T follicular helper cell (primary cell): Measurements from ENCODE around the gene P4HA1.

ENCODE experiments used
- DNase-seq: peaks from one replicate; pipeline ENCODE4 v3.0.0-alpha.2; 2020; ENCODE audit warnings: low read depth

The P4HA1 gene

GRCh38 chr10:73094986-73095480, 1.6 kb downstream of the P4HA1 start:
- DNase-seq: no peak

DNA sequence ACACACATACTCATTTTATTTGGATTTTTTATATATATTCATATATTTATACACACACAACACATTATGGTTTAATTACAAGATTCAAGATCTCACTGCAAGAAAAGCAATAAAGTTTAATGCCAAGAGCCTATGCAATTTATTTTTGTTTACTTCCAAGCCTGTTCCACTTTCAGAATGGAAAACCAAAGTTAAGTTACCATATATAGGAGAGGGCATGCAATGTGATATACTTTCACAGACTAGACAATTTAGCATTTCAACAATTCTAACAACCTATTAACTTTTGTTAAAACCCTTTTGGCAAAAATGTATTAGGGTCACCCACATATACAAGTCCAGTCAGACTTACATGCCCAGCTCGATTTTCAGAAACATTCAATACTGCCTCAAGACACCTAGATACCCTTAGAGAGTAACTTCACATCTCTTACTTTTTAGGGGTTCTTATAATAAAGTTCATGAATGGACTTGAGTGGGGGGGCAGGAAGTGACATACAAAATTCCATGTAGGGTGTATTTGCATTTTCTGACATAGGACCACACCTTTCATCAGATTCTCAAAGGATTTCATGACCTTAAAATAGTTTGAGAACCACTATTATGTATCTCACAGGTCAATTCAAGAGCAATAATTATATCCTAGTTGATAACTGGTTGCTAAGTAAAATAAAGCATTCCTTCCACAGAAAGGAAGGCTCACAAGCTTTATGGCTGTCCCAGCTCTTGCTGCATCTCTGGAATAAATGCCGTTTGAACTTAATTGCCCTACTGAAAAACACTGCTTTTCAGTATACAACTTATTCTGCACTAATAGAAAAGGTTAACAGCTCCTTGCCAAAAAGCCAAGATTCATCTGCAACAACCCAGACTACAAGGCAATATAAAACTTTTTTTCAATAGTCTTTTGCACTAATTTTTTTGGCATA, 2.5 kb downstream of the P4HA1 start:
- no peak for DNase-seq

- DNase-seq: no peak
Observed at GRCh38 chr10:73092830-73093229, 3.8 kb downstream of the P4HA1 start.

GRCh38 chr10:73088304-73088703, 8.4 kb downstream of the P4HA1 start:
- DNase-seq: no peak

GRCh38 chr10:73086816-73087215, 9.8 kb downstream of the P4HA1 start:
- no peak for DNase-seq

GRCh38 chr10:73084209-73084608, 12.5 kb downstream of the P4HA1 start:
- no peak for DNase-seq

DNA sequence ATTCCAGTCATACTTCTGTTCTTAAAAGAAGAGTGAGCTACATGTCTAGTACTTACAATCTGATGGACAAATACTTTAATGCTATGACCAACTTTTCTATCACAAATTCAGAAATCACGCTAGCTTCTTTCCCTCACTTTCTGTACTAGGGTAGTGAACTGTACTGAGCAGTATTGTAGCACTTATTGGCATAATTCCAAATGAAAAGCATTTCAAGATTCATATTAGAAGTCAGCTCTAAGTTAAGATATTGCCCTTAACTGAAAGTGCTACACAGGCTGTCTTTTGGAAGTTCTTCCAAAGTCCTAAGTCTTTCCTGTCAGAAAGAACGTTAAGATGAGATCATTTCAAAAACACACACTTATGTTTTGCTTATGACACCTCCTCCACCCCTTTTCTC, 13.4 kb downstream of the P4HA1 start:
- no peak for DNase-seq

DNA sequence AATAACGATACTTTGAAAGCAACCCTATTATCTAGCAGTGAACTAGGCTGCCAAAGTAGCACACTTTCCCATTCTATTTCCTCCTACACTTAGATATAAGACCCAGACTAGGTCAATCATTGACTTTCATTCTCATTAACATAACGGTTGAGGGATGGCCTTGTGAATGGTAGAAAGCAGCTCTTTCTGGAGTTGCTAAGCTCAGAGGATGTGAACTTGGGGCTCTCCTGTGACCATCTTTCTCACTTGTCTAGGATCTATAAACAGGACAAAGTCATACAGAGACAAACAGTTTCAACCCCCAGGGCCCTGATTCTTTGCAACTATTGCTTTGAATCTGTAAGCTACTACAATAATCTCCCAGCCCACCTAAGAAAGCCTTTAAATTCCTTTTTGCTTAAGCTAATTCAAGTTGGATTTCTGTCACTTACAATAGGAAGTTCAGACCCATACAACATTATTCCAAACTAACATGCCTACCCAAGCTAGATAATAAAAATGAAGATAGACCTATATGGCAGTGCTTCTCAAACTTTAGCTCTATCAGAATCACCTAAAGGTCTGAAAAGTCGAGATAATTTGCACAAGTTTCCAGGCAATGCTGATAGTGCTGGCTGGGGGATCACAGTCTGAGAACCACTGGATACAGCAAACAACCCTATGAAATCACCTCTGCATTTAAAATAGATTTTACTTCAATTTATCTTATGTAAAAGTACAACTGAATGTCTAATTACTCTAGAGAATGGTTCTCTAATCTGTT, 16.7 kb downstream of the P4HA1 start:
- DNase-seq: no peak

DNA sequence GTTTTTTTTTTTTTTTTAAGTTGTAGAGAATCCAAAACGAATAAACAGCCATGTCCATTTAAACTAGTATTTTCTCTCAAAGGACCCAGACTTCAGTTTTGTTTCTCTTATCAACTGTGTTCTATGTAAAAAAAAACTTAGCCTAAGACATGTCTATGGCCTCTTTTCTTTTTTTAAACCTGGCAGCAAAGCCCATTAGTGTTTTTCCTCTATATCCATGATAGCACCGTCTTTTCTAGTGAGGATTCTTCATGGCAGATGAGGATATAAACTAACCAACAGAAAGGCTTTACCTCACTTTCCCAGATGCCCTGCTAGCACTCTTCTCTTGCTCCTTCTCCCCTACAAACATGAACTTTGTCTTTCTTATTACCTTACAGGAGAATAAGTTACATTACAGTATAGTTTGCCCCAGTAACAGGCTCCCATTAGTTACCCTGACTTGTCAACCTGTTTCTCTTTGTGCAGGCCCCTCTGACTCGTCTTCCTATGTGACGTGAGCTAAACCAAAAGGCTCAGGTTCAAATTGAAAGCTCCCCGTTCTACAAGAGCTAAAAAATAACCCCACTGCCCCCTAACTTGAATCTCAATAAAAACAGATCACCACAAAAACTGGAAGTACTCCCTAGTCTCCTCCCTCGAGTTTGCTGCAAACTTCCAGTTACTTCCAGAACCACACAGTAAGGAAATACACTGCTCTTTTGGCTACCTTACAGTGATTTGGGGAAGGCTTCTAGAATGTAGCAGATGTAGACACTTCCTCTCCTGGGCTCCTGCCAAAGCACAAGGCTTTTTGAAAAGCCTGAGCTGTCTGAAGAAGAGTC, 20.1 kb downstream of the P4HA1 start:
- DNase-seq: no peak

DNA sequence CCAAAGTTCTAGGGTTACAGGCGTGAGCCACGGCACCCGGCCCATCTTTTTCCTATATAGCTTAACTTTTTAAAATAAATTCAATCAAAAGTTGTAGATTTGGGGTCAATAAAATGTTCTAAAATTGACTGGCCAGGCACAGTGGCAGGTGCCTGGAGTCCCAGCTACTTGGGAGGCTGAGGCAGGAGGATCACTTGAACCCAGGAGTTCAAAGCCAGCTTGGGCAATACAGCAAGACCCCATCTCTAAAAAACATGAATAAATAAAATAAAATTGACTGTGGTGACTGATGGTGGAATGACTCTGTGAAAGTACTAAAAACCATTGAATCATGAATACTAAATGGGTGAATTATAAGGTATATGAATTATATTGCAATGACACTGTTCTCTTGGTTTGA, 20.8 kb downstream of the P4HA1 start:
- DNase-seq: no peak

GRCh38 chr10:73073627-73074026, 23.0 kb downstream of the P4HA1 start:
- no peak for DNase-seq

DNA sequence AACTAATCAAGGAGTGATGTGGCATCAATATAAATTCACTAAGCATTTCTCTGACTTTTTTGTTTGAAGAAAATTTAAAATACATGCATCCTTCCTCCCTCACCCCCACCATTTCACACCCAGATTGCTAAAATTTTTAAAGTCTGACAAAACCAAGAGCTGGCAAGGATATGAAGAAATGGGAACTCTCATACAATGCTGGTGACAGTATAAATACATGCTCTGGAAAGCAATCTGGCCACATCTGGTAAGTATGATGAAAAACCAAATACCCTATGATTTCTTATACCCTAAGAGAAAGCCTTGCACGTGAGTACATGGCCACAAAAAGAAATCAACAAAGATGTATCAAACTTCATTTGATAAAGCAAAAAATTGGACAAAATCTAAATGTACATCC, 31.2 kb downstream of the P4HA1 start:
- no peak for DNase-seq

- DNase-seq: no peak
Observed at GRCh38 chr10:73061743-73062142, 34.9 kb downstream of the P4HA1 start.

- no peak for DNase-seq
Observed at GRCh38 chr10:73060738-73061635, 35.7 kb downstream of the P4HA1 start.

DNA sequence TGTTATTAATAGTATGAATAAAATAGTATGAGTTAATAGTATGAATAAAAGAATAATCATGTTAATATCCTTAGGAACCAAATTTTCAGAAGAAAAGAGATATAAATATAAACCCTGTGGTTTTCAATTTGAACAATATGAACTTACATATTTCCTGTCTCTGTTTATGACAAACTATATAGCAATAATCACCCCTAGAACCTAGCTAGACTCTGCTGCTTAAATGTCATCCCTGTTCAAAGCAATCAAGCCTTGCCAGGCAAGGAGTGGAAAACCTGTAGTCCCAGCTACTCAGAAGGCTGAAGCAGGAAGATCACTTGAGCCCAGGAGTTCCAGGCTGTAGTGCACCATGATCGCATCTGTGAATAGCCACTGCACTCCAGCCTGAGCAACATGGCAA, 36.5 kb downstream of the P4HA1 start:
- no peak for DNase-seq

DNA sequence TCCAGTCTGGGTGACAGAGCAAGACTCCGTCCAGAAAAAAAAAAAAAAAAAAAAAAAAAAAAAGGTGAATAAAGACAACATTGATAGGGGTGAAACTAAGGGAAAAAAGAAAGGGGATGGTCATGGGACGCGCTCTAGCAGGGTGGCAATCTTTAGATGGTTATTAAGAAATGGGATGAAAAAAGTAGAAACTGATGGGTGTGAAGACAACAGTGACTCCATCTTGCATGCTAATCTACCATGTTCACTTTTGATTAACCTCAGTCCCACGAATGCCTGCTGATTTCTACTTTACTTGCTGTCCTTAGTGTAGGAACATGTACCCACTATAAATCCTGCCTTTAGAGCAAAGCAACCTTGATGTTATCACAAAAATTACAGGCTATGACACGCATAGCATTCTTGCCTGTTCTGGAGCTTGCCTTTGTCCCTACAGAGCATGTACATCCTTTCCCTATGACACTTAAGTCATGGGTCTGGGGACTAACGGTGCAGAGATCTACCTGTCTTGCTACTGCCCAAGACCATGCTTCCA, 38.5 kb downstream of the P4HA1 start:
- DNase-seq: no peak

DNA sequence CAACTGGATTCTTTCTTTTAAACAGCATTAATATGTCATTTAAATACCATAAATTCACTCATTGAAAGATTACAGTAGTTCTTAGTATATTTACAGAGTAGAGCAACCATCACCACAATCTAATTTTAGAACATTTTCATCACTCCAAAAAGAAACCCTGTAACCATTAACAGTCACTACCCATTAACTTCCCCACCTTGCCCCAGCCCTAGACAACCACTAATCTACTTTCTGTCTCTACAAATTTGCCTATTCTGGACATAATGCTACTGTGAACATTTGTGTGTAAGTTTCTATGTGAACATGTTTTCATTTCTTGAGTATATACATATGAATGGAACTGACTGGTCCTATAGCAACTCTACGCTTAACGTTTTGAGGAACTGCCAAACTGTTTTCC, 42.4 kb downstream of the P4HA1 start:
- DNase-seq: no peak

DNA sequence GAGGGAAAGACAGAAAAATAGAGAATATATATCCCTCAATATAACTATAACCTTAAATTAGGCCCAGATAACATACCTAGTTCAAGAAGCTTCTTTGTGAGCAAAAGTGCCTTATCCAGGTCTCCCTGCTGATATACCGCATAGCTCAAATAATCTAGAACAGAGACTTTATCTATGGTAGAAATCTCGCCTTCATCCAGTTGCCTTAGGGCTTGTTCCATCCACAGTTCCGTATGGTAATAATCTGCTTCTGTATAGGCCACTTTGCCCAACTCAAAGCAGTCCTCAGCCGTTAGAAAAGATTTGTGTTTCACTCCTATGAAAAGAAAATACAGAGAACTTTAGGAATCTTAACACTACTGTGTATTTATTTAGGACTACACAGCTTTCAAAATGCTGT, 43.4 kb downstream of the P4HA1 start:
- DNase-seq: no peak

- no peak for DNase-seq
Observed at GRCh38 chr10:73044378-73045285, 52.0 kb downstream of the P4HA1 start.
